GM23338 (cell line): ENCODE data around the gene PDE4D. TPM values are rescaled to one million over a fixed set of nuclear protein-coding genes. Genes with fewer than 3 reads are reported as not detected.

ENCODE experiments used
- ATAC-seq: fragments of 200-7000 bp; cut with Tn5 transposase; 3 replicates; pipeline ENCODE4 v1.9.1; 2020
- DNase-seq: peaks from one replicate; pipeline ENCODE4 v3.0.0-alpha.2; 2015; ENCODE audit warnings: low spot score
- H2AFZ ChIP-seq: fragments of 200-600 bp; sonication (generic); 2 replicates; pipeline ENCODE4 v1.8.0; 2016; ENCODE audit warnings: antibody characterized with exemption, mild to moderate bottlenecking, moderate library complexity
- H3F3A ChIP-seq: fragments of 200-600 bp; sonication (generic); replicated peaks from 2 replicates; pipeline ENCODE4 v1.8.0; 2017; ENCODE audit warnings: antibody characterized with exemption, mixed run types, low read depth
- H3K27ac ChIP-seq: fragments of 200-600 bp; sonication (generic); 2 replicates; pipeline ENCODE4 v1.6.1; 2016; ENCODE audit warnings: low read depth
- H3K27me3 ChIP-seq: fragments of 200-600 bp; sonication (generic); 2 replicates; pipeline ENCODE4 v1.8.0; 2016; ENCODE audit warnings: mild to moderate bottlenecking, mixed run types, moderate library complexity; ENCODE audit not compliant: insufficient read depth
- H3K36me3 ChIP-seq: fragments of 200-600 bp; sonication (generic); 2 replicates; pipeline ENCODE4 v1.8.0; 2016; ENCODE audit warnings: mild to moderate bottlenecking; ENCODE audit not compliant: insufficient read depth
- H3K4me1 ChIP-seq: fragments of 200-600 bp; sonication (generic); 2 replicates; pipeline ENCODE4 v1.8.0; 2016; ENCODE audit warnings: mild to moderate bottlenecking, moderate library complexity; ENCODE audit not compliant: insufficient read depth
- H3K4me2 ChIP-seq: fragments of 200-600 bp; sonication (generic); 2 replicates; pipeline ENCODE4 v1.7.1; 2017; ENCODE audit warnings: mixed run types
- H3K4me3 ChIP-seq: fragments of 200-600 bp; sonication (generic); 2 replicates; pipeline ENCODE4 v1.6.1; 2016; ENCODE audit warnings: mixed run types
- H3K79me2 ChIP-seq: fragments of 200-600 bp; sonication (generic); replicated peaks from 2 replicates; pipeline ENCODE4 v1.8.0; 2017; ENCODE audit warnings: mild to moderate bottlenecking; ENCODE audit not compliant: insufficient read depth
- H3K9me2 ChIP-seq: fragments of 200-600 bp; sonication (generic); 2 replicates; pipeline ENCODE4 v1.8.0; 2017; ENCODE audit not compliant: insufficient read depth
- H4K20me1 ChIP-seq: fragments of 200-600 bp; sonication (generic); replicated peaks from 2 replicates; pipeline ENCODE4 v1.8.0; 2017; ENCODE audit warnings: mild to moderate bottlenecking; ENCODE audit not compliant: insufficient read depth
- H3K27ac Mint-ChIP-seq: 2 replicates; pipeline ENCODE4 v1.8.0; 2020; ENCODE audit warnings: inconsistent platforms, mild to moderate bottlenecking, moderate library complexity, mixed read lengths
- H3K27me3 Mint-ChIP-seq: 3 replicates; pipeline ENCODE4 v1.8.0; 2022; ENCODE audit warnings: low read depth, mild to moderate bottlenecking, moderate library complexity, mixed read lengths, inconsistent platforms; ENCODE audit not compliant: insufficient read depth, poor library complexity
- H3K36me3 Mint-ChIP-seq: 3 replicates; pipeline ENCODE4 v1.8.0; 2021; ENCODE audit warnings: low read depth, mild to moderate bottlenecking, inconsistent platforms, moderate library complexity, mixed read lengths
- H3K4me1 Mint-ChIP-seq: 3 replicates; pipeline ENCODE4 v1.8.0; 2020; ENCODE audit warnings: mild to moderate bottlenecking, inconsistent platforms, mixed read lengths
- H3K4me3 Mint-ChIP-seq: 3 replicates; pipeline ENCODE4 v1.8.0; 2021; ENCODE audit warnings: moderate library complexity, mild to moderate bottlenecking, inconsistent platforms, mixed read lengths
- H3K9me3 Mint-ChIP-seq: 3 replicates; pipeline ENCODE4 v1.8.0; 2020; ENCODE audit warnings: moderate library complexity, mild to moderate bottlenecking, inconsistent platforms, mixed read lengths
- CREB1 ChIP-seq: fragments of 250-450 bp; sonication (Bioruptor Pico); IDR thresholded peaks from 2 replicates; pipeline ENCODE4 v1.5.0; 2020; ENCODE audit warnings: low read depth, mild to moderate bottlenecking, moderate library complexity
- ETS1 ChIP-seq: IDR thresholded peaks from 2 replicates; pipeline ENCODE4 v1.6.1; 2016; ENCODE audit warnings: antibody characterized with exemption
- EZH2phosphoT487 ChIP-seq: fragments of 200-600 bp; sonication (generic); IDR thresholded peaks from one replicate; pipeline ENCODE4 v1.8.1; 2018; ENCODE audit warnings: antibody characterized with exemption; ENCODE audit not compliant: unreplicated experiment
- POLR2AphosphoS5 ChIP-seq: IDR thresholded peaks from 2 replicates; pipeline ENCODE4 v1.6.1; 2016; ENCODE audit warnings: antibody characterized with exemption, low read depth
- REST ChIP-seq: IDR thresholded peaks from one replicate; pipeline ENCODE4 v1.6.1; 2018; ENCODE audit warnings: antibody characterized with exemption; ENCODE audit not compliant: unreplicated experiment
- ZNF331 ChIP-seq: fragments of 250-450 bp; sonication (Bioruptor Pico); IDR thresholded peaks from 2 replicates; pipeline ENCODE4 v1.5.0; 2020; ENCODE audit warnings: low read depth, mild to moderate bottlenecking, moderate library complexity
- polyA plus RNA-seq: library from polyadenylated mRNA; unstranded; fragments of >200 nt; fragmentation: Nextera tagmentation; extraction: Ambion mirVana; gene quantifications from 2 replicates; pipeline ENCODE4 v1.2.1, GENCODE V29; 2016
- total RNA-seq: library from RNA; depleted of rRNA; stranded (reverse); fragments of >200 nt; shearing (Covaris generic); gene quantifications from 2 replicates; pipeline ENCODE4 v1.2.3, GENCODE V29; 2014

Gene PDE4D
- total and polyA plus RNA-seq, 2 experiments from 2014 or later: 2.1 to 4.7 TPM

- Histone ChIP-seq H2AFZ (no peak overlapping the region), H3K79me2 (no peaks in the 10 kb centered on the region), H3K4me3 (no peak overlapping the region), H3K9me2 (no peaks in the 10 kb centered on the region), H3F3A (no peaks in the 10 kb centered on the region), H3K4me1 (no peaks in the 10 kb centered on the region), H3K36me3 (no peaks in the 10 kb centered on the region), H3K27me3 (no peaks in the 10 kb centered on the region), H3K27ac (no peak overlapping the region), H4K20me1 (no peaks in the 10 kb centered on the region), H3K4me2 (no peak overlapping the region)
- ATAC-seq (no peak), DNase-seq (no peak)
- Mint-ChIP-seq H3K9me3 (no peaks in the 10 kb centered on the region), H3K4me3 (no peak overlapping the region), H3K4me1 (peaks cover 2% of the 10 kb centered on the region; the same call in 2 of the 3 replicates), H3K27ac (no peak overlapping the region; the same call in 1 of the 2 replicates), H3K36me3 (no peaks in the 10 kb centered on the region), H3K27me3 (no peaks in the 10 kb centered on the region)
- TF ChIP-seq REST (no peak), ETS1 (no peak), ZNF331 (CRISPR knock-in tag) (no peak)
These were observed 608.1 kb downstream of the PDE4D start for GRCh38 chr5:59285300-59286016.

GRCh38 chr5:59282726-59283125 lies 610.8 kb downstream of the PDE4D start:
- H3K36me3 Mint-ChIP-seq: no peaks in the 10 kb centered on the region
- H3K27ac Mint-ChIP-seq: no peak overlapping the region
- ATAC-seq: no peak

GRCh38 chr5:59279979-59280378 lies 613.5 kb downstream of the PDE4D start:
- no peaks in the 10 kb centered on the region for H4K20me1 ChIP-seq
- no peak overlapping the region for H2AFZ ChIP-seq
- no peak overlapping the region for H3K4me3 Mint-ChIP-seq
- ATAC-seq (no peak), DNase-seq (no peak)
- no peaks in the 10 kb centered on the region for H3K36me3 Mint-ChIP-seq
- no peak overlapping the region for H3K27ac Mint-ChIP-seq
- H3K9me2 ChIP-seq: no peaks in the 10 kb centered on the region
- H3K4me1 Mint-ChIP-seq: peaks cover 13% of the 10 kb centered on the region
- H3K9me3 Mint-ChIP-seq: no peaks in the 10 kb centered on the region
- H3K27me3 ChIP-seq: no peaks in the 10 kb centered on the region
- H3K27me3 Mint-ChIP-seq: no peaks in the 10 kb centered on the region
- no peaks in the 10 kb centered on the region for H3K79me2 ChIP-seq
- peaks cover 12% of the 10 kb centered on the region; the same call in 1 of the 2 replicates for H3K4me1 ChIP-seq
- no peaks in the 10 kb centered on the region for H3F3A ChIP-seq
- H3K36me3 ChIP-seq: no peaks in the 10 kb centered on the region
- no peak overlapping the region for H3K27ac ChIP-seq
- H3K4me3 ChIP-seq: no peak overlapping the region
- H3K4me2 ChIP-seq: no peak overlapping the region
- TF ChIP-seq CREB1 (CRISPR knock-in tag): no peak
- no peak for TF ChIP-seq EZH2phosphoT487
- TF ChIP-seq POLR2AphosphoS5: no peak

More at GRCh38 chr5:59282726-59283125, 610.8 kb downstream of the PDE4D start:
- H3K4me2 ChIP-seq: no peak overlapping the region
- Mint-ChIP-seq H3K27me3 (no peaks in the 10 kb centered on the region), H3K9me3 (no peaks in the 10 kb centered on the region), H3K4me3 (no peak overlapping the region), H3K4me1 (peaks cover 2% of the 10 kb centered on the region; the same call in 2 of the 3 replicates)
- TF ChIP-seq EZH2phosphoT487: no peak
- no peaks in the 10 kb centered on the region for H3K36me3 ChIP-seq
- H3K27me3 ChIP-seq: no peaks in the 10 kb centered on the region
- H3K4me1 ChIP-seq: no peaks in the 10 kb centered on the region
- no peak overlapping the region for H2AFZ ChIP-seq
- H3K27ac ChIP-seq: no peak overlapping the region
- H3F3A ChIP-seq: no peaks in the 10 kb centered on the region
- DNase-seq: no peak
- H3K79me2 ChIP-seq: no peaks in the 10 kb centered on the region
- no peaks in the 10 kb centered on the region for H4K20me1 ChIP-seq
- no peak overlapping the region for H3K4me3 ChIP-seq
- no peaks in the 10 kb centered on the region for H3K9me2 ChIP-seq
